Chondrocyte (in vitro differentiated cells): Measurements from ENCODE around the gene HIVEP1. TPM values are rescaled to one million over a fixed set of nuclear protein-coding genes. Genes with fewer than 3 reads are reported as not detected.

Source experiments
- DNase-seq: peaks from one replicate; pipeline ENCODE4 v3.0.0; 2021; ENCODE audit warnings: mixed read lengths, low spot score
- H3K27ac Mint-ChIP-seq: one replicate; pipeline ENCODE4 v1.8.0; 2021; ENCODE audit warnings: mild to moderate bottlenecking, moderate library complexity, mixed read lengths; ENCODE audit not compliant: unreplicated experiment
- H3K27me3 Mint-ChIP-seq: 2 replicates; pipeline ENCODE4 v1.8.0; 2021; ENCODE audit warnings: low read depth, mixed read lengths
- H3K36me3 Mint-ChIP-seq: 2 replicates; pipeline ENCODE4 v1.8.0; 2021; ENCODE audit warnings: low read depth, mixed read lengths
- H3K4me1 Mint-ChIP-seq: 2 replicates; pipeline ENCODE4 v1.8.0; 2021; ENCODE audit warnings: low read depth, mild to moderate bottlenecking, mixed read lengths
- H3K4me3 Mint-ChIP-seq: one replicate; pipeline ENCODE4 v1.8.0; 2021; ENCODE audit warnings: mild to moderate bottlenecking, moderate library complexity, mixed read lengths; ENCODE audit not compliant: unreplicated experiment
- H3K9me3 Mint-ChIP-seq: 2 replicates; pipeline ENCODE4 v1.8.0; 2021; ENCODE audit warnings: low read depth, mixed read lengths
- total RNA-seq: library from RNA; stranded (reverse); gene quantifications from 3 replicates; pipeline ENCODE4 v1.2.1, GENCODE V29; 2021
- TF ChIP-seq, protein P1 (sequence below): fragments of 200-600 bp; sonication (generic); IDR thresholded peaks from 2 replicates; pipeline ENCODE4 v1.5.0; 2021; ENCODE audit warnings: antibody characterized with exemption, mild to moderate bottlenecking, moderate library complexity

HIVEP1 gene
- total RNA-seq, 1 donor from 2014 or later = 49.7 TPM

- TF ChIP-seq, protein P1, sequence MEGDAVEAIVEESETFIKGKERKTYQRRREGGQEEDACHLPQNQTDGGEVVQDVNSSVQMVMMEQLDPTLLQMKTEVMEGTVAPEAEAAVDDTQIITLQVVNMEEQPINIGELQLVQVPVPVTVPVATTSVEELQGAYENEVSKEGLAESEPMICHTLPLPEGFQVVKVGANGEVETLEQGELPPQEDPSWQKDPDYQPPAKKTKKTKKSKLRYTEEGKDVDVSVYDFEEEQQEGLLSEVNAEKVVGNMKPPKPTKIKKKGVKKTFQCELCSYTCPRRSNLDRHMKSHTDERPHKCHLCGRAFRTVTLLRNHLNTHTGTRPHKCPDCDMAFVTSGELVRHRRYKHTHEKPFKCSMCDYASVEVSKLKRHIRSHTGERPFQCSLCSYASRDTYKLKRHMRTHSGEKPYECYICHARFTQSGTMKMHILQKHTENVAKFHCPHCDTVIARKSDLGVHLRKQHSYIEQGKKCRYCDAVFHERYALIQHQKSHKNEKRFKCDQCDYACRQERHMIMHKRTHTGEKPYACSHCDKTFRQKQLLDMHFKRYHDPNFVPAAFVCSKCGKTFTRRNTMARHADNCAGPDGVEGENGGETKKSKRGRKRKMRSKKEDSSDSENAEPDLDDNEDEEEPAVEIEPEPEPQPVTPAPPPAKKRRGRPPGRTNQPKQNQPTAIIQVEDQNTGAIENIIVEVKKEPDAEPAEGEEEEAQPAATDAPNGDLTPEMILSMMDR = no peak
- Mint-ChIP-seq H3K4me1 (peaks cover 40% of the 10 kb centered on the region), H3K36me3 (no peaks in the 10 kb centered on the region), H3K9me3 (no peaks in the 10 kb centered on the region), H3K27ac (no peak overlapping the region), H3K27me3 (no peaks in the 10 kb centered on the region), H3K4me3 (no peak overlapping the region)
- DNase-seq = no peak
These were observed 188.0 kb downstream of the HIVEP1 start for GRCh38 chr6:12200015-12200564.

- H3K27ac Mint-ChIP-seq = peak overlapping the region; percentile 80
- H3K9me3 Mint-ChIP-seq = no peaks in the 10 kb centered on the region
- H3K27me3 Mint-ChIP-seq = no peaks in the 10 kb centered on the region
- DNase-seq = no peak
- H3K36me3 Mint-ChIP-seq = no peaks in the 10 kb centered on the region
- H3K4me3 Mint-ChIP-seq = no peak overlapping the region
- TF ChIP-seq, protein P1 = no peak
- H3K4me1 Mint-ChIP-seq = peaks cover 40% of the 10 kb centered on the region
These were observed 188.6 kb downstream of the HIVEP1 start for GRCh38 chr6:12200761-12201160.

DNA sequence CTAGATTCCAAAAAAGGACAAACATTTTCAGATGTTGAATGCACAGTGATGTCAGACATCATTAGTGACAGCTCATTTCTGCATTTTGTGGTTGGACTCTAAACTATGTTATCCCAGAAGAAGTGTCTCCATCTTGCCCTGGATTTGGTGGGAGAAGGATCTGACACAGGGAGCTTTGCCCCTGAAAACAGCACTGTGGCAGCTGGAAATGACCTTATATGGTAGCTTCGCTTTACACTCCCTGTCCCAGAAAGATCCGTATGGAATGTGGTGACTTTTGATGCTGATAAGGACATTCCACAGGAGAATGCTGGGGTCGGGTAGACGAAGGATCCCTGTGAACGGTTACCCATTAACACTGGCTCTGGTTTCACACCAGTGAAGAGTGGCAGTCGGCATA is 190.9 kb downstream of the HIVEP1 start:
- H3K36me3 Mint-ChIP-seq = no peaks in the 10 kb centered on the region
- H3K4me1 Mint-ChIP-seq = peaks cover 48% of the 10 kb centered on the region
- no peak for DNase-seq
- H3K9me3 Mint-ChIP-seq = no peaks in the 10 kb centered on the region
- H3K27me3 Mint-ChIP-seq = no peaks in the 10 kb centered on the region
- TF ChIP-seq, protein P1 = no peak
- no peak overlapping the region for H3K4me3 Mint-ChIP-seq
- peak overlapping the region; percentile 86 for H3K27ac Mint-ChIP-seq

- H3K36me3 Mint-ChIP-seq = no peaks in the 10 kb centered on the region
- H3K9me3 Mint-ChIP-seq = no peaks in the 10 kb centered on the region
- no peak overlapping the region for H3K27ac Mint-ChIP-seq
These were observed 196.1 kb downstream of the HIVEP1 start for GRCh38 chr6:12208190-12208589.

GRCh38 chr6:12208673-12209072 is 196.6 kb downstream of the HIVEP1 start:
- Mint-ChIP-seq H3K27me3 (no peaks in the 10 kb centered on the region), H3K36me3 (no peaks in the 10 kb centered on the region), H3K9me3 (no peaks in the 10 kb centered on the region), H3K27ac (no peak overlapping the region), H3K4me3 (no peak overlapping the region), H3K4me1 (peaks cover 24% of the 10 kb centered on the region)
- TF ChIP-seq, protein P1 = no peak
- no peak for DNase-seq

More at GRCh38 chr6:12208190-12208589, 196.1 kb downstream of the HIVEP1 start:
- TF ChIP-seq, protein P1 = no peak
- Mint-ChIP-seq H3K4me3 (no peak overlapping the region), H3K4me1 (peaks cover 29% of the 10 kb centered on the region), H3K27me3 (no peaks in the 10 kb centered on the region)
- DNase-seq = no peak

Other genes starting within 250 kb of the HIVEP1 start
- 0.35 to 1.3 TPM (median 0.77 TPM) in 3 replicates for gene ADTRP, start 233.5 kb upstream of the HIVEP1 start, total RNA-seq